Endothelial cell of umbilical vein (primary cell): ENCODE results near the gene KIF15. TPM values are rescaled to one million over a fixed set of nuclear protein-coding genes. Genes with fewer than 3 reads are reported as not detected.

Source experiments
- BruUV-seq: library from RNA; stranded (reverse); fragments of 400-500 nt; replicated peaks from 2 replicates; lab custom pipeline; 2021; lab: Mats Ljungman, UMichigan
- CTCF ChIA-PET: fragments of 300-600, 350-600 bp; sonication (Branson Sonifier 250); formaldehyde crosslinking; loops from one replicate; lab custom pipeline; 2021; ENCODE audit warnings: antibody characterized with exemption, inconsistent platforms; lab: Charles Lee
- POLR2A ChIA-PET: fragments of 300-600, 350-600 bp; sonication (Branson Sonifier 250); formaldehyde crosslinking; loops from one replicate; lab custom pipeline; 2021; ENCODE audit warnings: antibody characterized with exemption, inconsistent platforms; lab: Charles Lee
- DNase-seq: peaks from one replicate; pipeline ENCODE4 v3.0.0-alpha.2; 2011; ENCODE audit warnings: low read depth, low spot score
- FAIRE-seq: peaks from 2 replicates; lab custom pipeline; 2011; peaks lifted over from hg19 to GRCh38; lab: Jason Lieb, UNC
- H2AFZ ChIP-seq: 2 replicates; pipeline ENCODE4 v1.6.0; 2012; ENCODE audit warnings: low read depth, low read length, control low read depth, inconsistent platforms
- H3K27ac ChIP-seq: 2 replicates; pipeline ENCODE4 v1.5.1; 2011; ENCODE audit warnings: low read depth, mild to moderate bottlenecking, control low read depth, low read length, moderate library complexity; ENCODE audit not compliant: insufficient read depth
- H3K27me3 ChIP-seq, 2 experiments: 2 replicates each; pipeline versions ENCODE4 v1.6.0 to v1.6.1; 2011; ENCODE audit warnings: low read length in 2 of 2, mixed read lengths in 1 of 2; ENCODE audit not compliant: control insufficient read depth in 2 of 2, insufficient read depth in 2 of 2
- H3K36me3 ChIP-seq, 2 experiments: 2 replicates in 1 of 2; 3 replicates in 1 of 2; pipeline ENCODE4 v1.5.1; 2011; ENCODE audit warnings: low read length in 2 of 2, mild to moderate bottlenecking in 1 of 2, moderate library complexity in 1 of 2; ENCODE audit not compliant: control insufficient read depth in 2 of 2, insufficient read depth in 2 of 2; ENCODE audit errors: extremely low read depth in 1 of 2
- H3K4me1 ChIP-seq: 3 replicates; pipeline ENCODE4 v1.5.1; 2011; ENCODE audit warnings: mild to moderate bottlenecking, low read length; ENCODE audit not compliant: control insufficient read depth, insufficient read depth; ENCODE audit errors: extremely low read depth
- H3K4me2 ChIP-seq: 2 replicates; pipeline ENCODE4 v1.6.1; 2011; ENCODE audit warnings: low read length, control low read depth, mixed read lengths; ENCODE audit not compliant: insufficient read depth
- H3K4me3 ChIP-seq, 3 experiments: fragments of 200-600 bp in 1 of 3; sonication (generic), shearing (Covaris generic) in 1 of 3; replicated peaks in 1 of 3; 2 replicates each; pipeline ENCODE4 v1.5.1; 2011 to 2016; ENCODE audit warnings: control low read depth in 3 of 3, low read length in 3 of 3, mild to moderate bottlenecking in 2 of 3, inconsistent platforms in 1 of 3, low read depth in 1 of 3, moderate library complexity in 1 of 3; ENCODE audit not compliant: insufficient read depth in 1 of 3
- H3K79me2 ChIP-seq: 2 replicates; pipeline ENCODE4 v1.6.0; 2012; ENCODE audit warnings: low read length, inconsistent platforms; ENCODE audit not compliant: control insufficient read depth, insufficient read depth
- H3K9ac ChIP-seq: replicated peaks from 2 replicates; pipeline ENCODE3; 2011; ENCODE audit warnings: low read length, control low read depth; ENCODE audit not compliant: insufficient read depth; ENCODE audit errors: extremely low read depth
- H3K9me1 ChIP-seq: replicated peaks from 3 replicates; pipeline ENCODE4 v1.6.0; 2011; ENCODE audit warnings: mild to moderate bottlenecking, low read length; ENCODE audit not compliant: control insufficient read depth, insufficient read depth; ENCODE audit errors: extremely low read depth
- H3K9me3 ChIP-seq: replicated peaks from 2 replicates; pipeline ENCODE4 v1.5.1; 2012; ENCODE audit warnings: low read length, inconsistent platforms; ENCODE audit not compliant: control insufficient read depth, insufficient read depth
- H4K20me1 ChIP-seq: replicated peaks from 2 replicates; pipeline ENCODE3; 2011; ENCODE audit warnings: mild to moderate bottlenecking, low read length; ENCODE audit not compliant: control insufficient read depth, insufficient read depth; ENCODE audit errors: extremely low read depth
- CTCF ChIP-seq, 2 donors: IDR thresholded peaks; 1 replicate in 1 of 2; 2 replicates in 1 of 2; pipeline ENCODE4 v1.5.1; 2011; ENCODE audit warnings: low read length in 2 of 2, mild to moderate bottlenecking in 2 of 2, moderate library complexity in 2 of 2, control low read depth in 1 of 2, inconsistent platforms in 1 of 2, low read depth in 1 of 2; ENCODE audit not compliant: insufficient read depth in 1 of 2; ENCODE audit errors: extremely low read depth in 1 of 2
- EZH2 ChIP-seq: IDR thresholded peaks from 2 replicates; pipeline ENCODE4 v1.6.1; 2012; ENCODE audit warnings: borderline replicate concordance, low read depth, mild to moderate bottlenecking, moderate library complexity, low read length, inconsistent platforms; ENCODE audit not compliant: severe bottlenecking
- FOS ChIP-seq: IDR thresholded peaks from 2 replicates; pipeline ENCODE4 v1.6.1; 2011; ENCODE audit warnings: mild to moderate bottlenecking, low read length, moderate library complexity, borderline replicate concordance; ENCODE audit not compliant: insufficient read depth
- GATA2 ChIP-seq: IDR thresholded peaks from 2 replicates; pipeline ENCODE4 v1.7.0; 2011; ENCODE audit warnings: low read depth, mild to moderate bottlenecking, moderate library complexity, mixed read lengths, low read length; ENCODE audit not compliant: insufficient read length, insufficient read depth
- JUN ChIP-seq: IDR thresholded peaks from 2 replicates; pipeline ENCODE4 v1.6.1; 2011; ENCODE audit warnings: borderline replicate concordance, low read depth; ENCODE audit not compliant: insufficient read length, insufficient read depth
- MAX ChIP-seq: IDR thresholded peaks from 2 replicates; pipeline ENCODE4 v1.6.1; 2011; ENCODE audit not compliant: insufficient read depth, insufficient read length
- MYC ChIP-seq: IDR thresholded peaks from one replicate; pipeline ENCODE4 v1.6.1; 2011; ENCODE audit warnings: mild to moderate bottlenecking, low read depth, low read length
- POLR2A ChIP-seq: IDR thresholded peaks from 2 replicates; pipeline ENCODE4 v1.6.1; 2012; ENCODE audit warnings: low read depth, mild to moderate bottlenecking, control low read depth, low read length
- POLR2AphosphoS5 ChIP-seq: IDR thresholded peaks from 2 replicates; pipeline ENCODE4 v1.6.1; 2012; ENCODE audit warnings: low read depth, mild to moderate bottlenecking, control low read depth, low read length, moderate library complexity; ENCODE audit not compliant: insufficient read depth
- dilution Hi-C: fragments of 300-500 bp; cut with MboI; formaldehyde crosslinking; loops from one replicate; pipeline ENCODE4 v1.15.0; 2019; ENCODE audit warnings: low sequenced_read_pairs; ENCODE audit not compliant: extremely low pct_ligation_motif_present
- intact Hi-C: fragments of 100-400 bp; cut with micrococcal nuclease; formaldehyde crosslinking; loops from one replicate; pipeline ENCODE4 v1.10.0; 2022
- polyA plus RNA-seq, 4 experiments: library from polyadenylated mRNA; depleted of rRNA in 3 of 4; stranded (reverse) in 3 of 4; unstranded in 1 of 4; fragments of >200 nt; gene quantifications; 2 replicates each; pipeline versions ENCODE4 v1.2.1 to v1.2.3, GENCODE V29; 2011 to 2012; ENCODE audit warnings: missing spikeins in 1 of 4
- total RNA-seq: library from RNA; stranded (reverse); gene quantifications from 2 replicates; pipeline ENCODE4 v1.2.3, GENCODE V29; 2021

The KIF15 gene
- total and polyA plus RNA-seq, 2 donors (not counting 3 experiments of a cell fraction or from before 2014, with no cell fraction given) = 2.2 to 21.6 TPM

GRCh38 chr3:44845528-44846520 is 84.2 kb downstream of the KIF15 start:
- dilution Hi-C loops = no loop called here
- DNase-seq = no peak
- Histone ChIP-seq H3K4me1 (no peaks in the 10 kb centered on the region), H3K27ac (no peak overlapping the region), H3K36me3 (peaks cover 0 to 8% of the 10 kb centered on the region in 2 experiments), H2AFZ (no peak overlapping the region), H3K4me2 (no peak overlapping the region), H3K9me1 (no peaks in the 10 kb centered on the region), H3K4me3 (no peak overlapping the region), H3K79me2 (no peaks in the 10 kb centered on the region), H3K27me3 (no peaks in the 10 kb centered on the region), H3K9ac (no peak overlapping the region), H3K9me3 (no peaks in the 10 kb centered on the region), H4K20me1 (no peaks in the 10 kb centered on the region)
- TF ChIP-seq EZH2 = no peak
- no peak for TF ChIP-seq MAX
- no peak for TF ChIP-seq POLR2A
- TF ChIP-seq GATA2 = no peak
- TF ChIP-seq CTCF (IDR thresholded peaks at IDR 0.05; ENCODE audit: extremely low read depth in 1 of 2, insufficient read depth in 1 of 2, low read depth in 1 of 2, low read length in 2 of 2) = no peak
- TF ChIP-seq JUN = no peak
- no peak for TF ChIP-seq POLR2AphosphoS5
- TF ChIP-seq FOS = no peak
- no peak for TF ChIP-seq MYC
- CTCF ChIA-PET = interaction anchor here (1.3 to 2.3 kb wide), 2 partner anchors 66 to 68 kb away, joined by 3 to 7 read pairs; no protein-coding TSS in a partner anchor
- BruUV-seq = no TSS peak
- FAIRE-seq = no peak
- POLR2A ChIA-PET = interaction anchor here (0.7 kb wide), 1 partner anchor 28 kb away, joined by 3 read pairs; no protein-coding TSS in a partner anchor
- intact Hi-C loops = loop anchor here (5.0 kb wide), 1 partner anchor 546 kb away; no protein-coding TSS in a partner anchor
